Motor neuron (in vitro differentiated cells): ENCODE results near the gene EPHA4. TPM values are rescaled to one million over a fixed set of nuclear protein-coding genes. Genes with fewer than 3 reads are reported as not detected.

Experiments
- ATAC-seq, 8 experiments: fragments of 200-7000 bp; cut with Tn5 transposase; replicated peaks in 6 of 8; 2 replicates each; pipeline ENCODE4 v1.8.0; 2021; ENCODE audit warnings: mild to moderate bottlenecking in 8 of 8, moderate library complexity in 8 of 8
- H3K27ac ChIP-seq, 2 donors: fragments of 250-450 bp; sonication (Bioruptor Pico); 2 replicates each; pipeline ENCODE4 v1.9.0; 2021; ENCODE audit warnings: antibody characterized with exemption in 2 of 2, mild to moderate bottlenecking in 2 of 2, moderate library complexity in 1 of 2
- H3K4me1 ChIP-seq, 2 donors: fragments of 250-450 bp; sonication (Bioruptor Pico); replicated peaks in 1 of 2; 2 replicates each; pipeline ENCODE4 v1.6.1; 2021; ENCODE audit warnings: antibody characterized with exemption in 2 of 2, mild to moderate bottlenecking in 2 of 2, moderate library complexity in 1 of 2
- H3K4me3 ChIP-seq, 5 donors: fragments of 250-450 bp; sonication (Bioruptor Pico); 2 replicates each; pipeline ENCODE4 v1.9.0; 2021; ENCODE audit warnings: antibody characterized with exemption in 5 of 5, mild to moderate bottlenecking in 5 of 5, moderate library complexity in 4 of 5
- WGBS, 10 experiments: fragments of 450-650 bp; shearing (Covaris generic); methylation state at CpG; one replicate each; pipeline ENCODE4 v1.0.0; 2022; 5-methylcytosine and 5-hydroxymethylcytosine counted together
- in situ Hi-C, 9 experiments: fragments of 400-800 bp; cut with MboI; loops; one replicate each; pipeline ENCODE4 v1.15.0; 2021; ENCODE audit warnings: low sequenced_read_pairs in 9 of 9, low pct_unique_long_range_greater_than_20kb in 2 of 9; ENCODE audit not compliant: unreplicated experiment in 9 of 9
- total RNA-seq, 8 experiments: library from RNA; unstranded; fragments of 300-600 nt; gene quantifications; 2 replicates each; pipeline versions ENCODE4 v1.2.3 to v1.2.4, GENCODE V29; 2022

The EPHA4 gene
- total RNA-seq, 8 experiments from 2014 or later, result 14.0 to 39.8 (median 18.8) TPM

- in situ Hi-C loops, result no loop called here
- WGBS, 10 experiments, result 50 to 100% (median 79%) methylated on average over 1 to 4 of the region's 4 CpGs
- peaks cover 0 to 20% of the 10 kb centered on the region in 2 donors for H3K4me1 ChIP-seq
Observed at GRCh38 chr2:221492636-221493035, 79.5 kb downstream of the EPHA4 start.

GRCh38 chr2:221490506-221491060 lies 81.5 kb downstream of the EPHA4 start:
- ATAC-seq, result no peak
- H3K4me1 ChIP-seq, result peaks cover 0 to 21% of the 10 kb centered on the region in 2 donors
- 44 to 100% (median 80%) methylated on average over 1 to 3 of the region's 3 CpGs for WGBS, 10 experiments

More at GRCh38 chr2:221492636-221493035, 79.5 kb downstream of the EPHA4 start:
- Histone ChIP-seq H3K4me3 (no peak overlapping the region), H3K27ac (no peak overlapping the region)
- ATAC-seq, result no peak

DNA sequence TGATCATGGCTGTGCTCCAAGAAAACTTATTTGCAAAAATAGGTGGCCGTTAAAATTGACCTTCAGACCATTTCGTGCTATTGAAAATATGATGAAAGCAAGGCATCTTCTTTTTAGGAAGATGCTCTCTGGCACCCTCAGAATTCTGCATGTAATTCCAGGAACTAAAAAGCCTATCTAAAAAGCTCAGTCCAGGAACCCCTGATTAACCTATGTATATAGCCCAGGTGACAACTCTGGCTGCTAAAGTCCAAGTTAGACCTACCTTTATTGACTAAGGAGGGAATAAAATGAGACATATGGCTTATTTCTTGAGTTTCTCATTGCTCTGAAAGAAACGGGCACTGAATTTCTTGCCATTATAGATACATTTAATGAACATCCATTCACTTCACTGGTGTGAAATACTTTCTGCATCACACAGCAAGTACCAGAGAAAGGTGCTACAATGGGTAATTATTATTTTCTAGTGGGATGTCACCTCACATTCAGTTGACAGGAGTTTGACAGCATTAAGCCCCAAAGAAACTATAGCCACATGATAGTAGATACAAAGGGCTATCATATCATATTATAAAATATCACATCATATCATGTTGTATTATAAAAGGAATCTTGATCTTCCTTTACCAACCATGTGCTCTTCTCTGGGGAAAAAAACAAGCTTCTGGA lies 83.8 kb downstream of the EPHA4 start:
- Histone ChIP-seq H3K4me1 (peaks cover 0 to 25% of the 10 kb centered on the region in 2 donors), H3K4me3 (no peak overlapping the region), H3K27ac (no peak overlapping the region)
- in situ Hi-C loops, result no loop called here
- WGBS, 10 experiments, result 82 to 100% (median 95%) methylated on average over 2 to 3 of the region's 3 CpGs; no CpG with 5 or more reads in 1 of the 10 experiments
- ATAC-seq, result no peak

More at GRCh38 chr2:221490506-221491060, 81.5 kb downstream of the EPHA4 start:
- H3K4me3 ChIP-seq, result no peak overlapping the region
- H3K27ac ChIP-seq, result no peak overlapping the region
- in situ Hi-C loops, result no loop called here

DNA sequence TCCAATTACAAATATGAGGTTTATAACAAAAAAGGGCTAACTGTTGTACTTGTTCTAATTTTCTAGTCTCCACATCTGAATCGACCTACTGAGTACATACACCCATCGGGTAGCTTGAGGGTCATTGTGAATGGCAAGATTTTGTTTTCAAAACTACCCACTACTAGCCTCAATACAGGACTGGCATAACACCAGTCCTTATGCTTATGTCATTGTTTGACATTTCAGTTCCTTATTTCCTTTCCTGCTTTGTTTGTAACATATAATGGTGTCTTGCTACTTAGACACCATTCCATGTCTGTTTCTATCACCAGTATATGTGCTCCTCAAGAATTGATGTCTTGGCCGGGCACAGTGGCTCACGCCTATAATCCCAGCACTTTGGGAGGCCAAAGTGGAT lies 86.0 kb downstream of the EPHA4 start:
- Histone ChIP-seq H3K27ac (no peak overlapping the region), H3K4me1 (peaks cover 0 to 24% of the 10 kb centered on the region in 2 donors), H3K4me3 (no peak overlapping the region)
- WGBS, 10 experiments, result 59 to 100% (median 89%) methylated on average over 1 to 4 of the region's 4 CpGs; no CpG with 5 or more reads in 3 of the 10 experiments
- in situ Hi-C loops, result no loop called here
- no peak for ATAC-seq

- H3K4me1 ChIP-seq, result peaks cover 0 to 18% of the 10 kb centered on the region in 2 donors
- in situ Hi-C loops, result no loop called here
- H3K4me3 ChIP-seq, result no peak overlapping the region
- H3K27ac ChIP-seq, result no peak overlapping the region
- WGBS, 10 experiments, result 27 to 100% (median 80%) methylated on average over 1 to 5 of the region's 5 CpGs; no CpG with 5 or more reads in 2 of the 10 experiments
- no peak for ATAC-seq
Observed at GRCh38 chr2:221485503-221485870, 86.6 kb downstream of the EPHA4 start.

- H3K27ac ChIP-seq, result no peak overlapping the region
- no peak for ATAC-seq
- in situ Hi-C loops, result no loop called here
- H3K4me1 ChIP-seq, result peaks cover 0 to 15% of the 10 kb centered on the region in 2 donors
- no peak overlapping the region for H3K4me3 ChIP-seq
- WGBS, 10 experiments, result 31 to 100% (median 82%) methylated on average over 2 to 8 of the region's 8 CpGs; no CpG with 5 or more reads in 1 of the 10 experiments
Observed at GRCh38 chr2:221484761-221485502, 87.2 kb downstream of the EPHA4 start.

GRCh38 chr2:221482666-221483455 lies 89.2 kb downstream of the EPHA4 start:
- WGBS, 10 experiments, result 65 to 100% (median 85%) methylated on average over 3 to 10 of the region's 12 CpGs; no CpG with 5 or more reads in 1 of the 10 experiments
- peaks cover 0 to 12% of the 10 kb centered on the region in 2 donors for H3K4me1 ChIP-seq
- ATAC-seq, result no peak
- no peak overlapping the region for H3K27ac ChIP-seq
- in situ Hi-C loops, result no loop called here
- no peak overlapping the region for H3K4me3 ChIP-seq

GRCh38 chr2:221480821-221481220 lies 91.3 kb downstream of the EPHA4 start:
- H3K4me1 ChIP-seq, result peaks cover 0 to 6% of the 10 kb centered on the region in 2 donors
- no peak overlapping the region for H3K4me3 ChIP-seq
- in situ Hi-C loops, result no loop called here
- no peak overlapping the region for H3K27ac ChIP-seq
- ATAC-seq, result no peak
- WGBS, 10 experiments, result 57 to 100% (median 93%) methylated on average over 2 to 3 of the region's 3 CpGs; no CpG with 5 or more reads in 1 of the 10 experiments

DNA sequence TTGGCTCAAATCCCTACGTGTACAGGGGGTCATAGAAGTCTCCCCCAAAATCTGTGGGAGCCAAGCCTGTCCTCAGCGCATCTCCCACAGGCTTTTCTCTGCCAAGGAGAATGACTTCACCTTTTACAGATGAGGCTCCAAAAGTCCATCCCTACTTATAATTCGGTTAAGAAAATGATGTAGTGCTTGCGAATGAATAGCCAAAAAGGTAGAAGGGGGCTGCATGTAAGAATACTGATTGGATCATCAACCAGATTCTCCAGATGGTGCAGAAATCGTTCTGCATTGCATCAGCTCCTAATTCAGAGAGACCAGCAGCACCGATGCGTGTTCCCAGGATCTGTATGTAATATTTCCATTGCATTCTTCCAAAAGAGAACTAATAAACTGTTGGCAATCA lies 91.9 kb downstream of the EPHA4 start:
- WGBS, 10 experiments, result 16 to 100% (median 91%) methylated on average over 2 to 7 of the region's 7 CpGs
- no peak overlapping the region for H3K27ac ChIP-seq

DNA sequence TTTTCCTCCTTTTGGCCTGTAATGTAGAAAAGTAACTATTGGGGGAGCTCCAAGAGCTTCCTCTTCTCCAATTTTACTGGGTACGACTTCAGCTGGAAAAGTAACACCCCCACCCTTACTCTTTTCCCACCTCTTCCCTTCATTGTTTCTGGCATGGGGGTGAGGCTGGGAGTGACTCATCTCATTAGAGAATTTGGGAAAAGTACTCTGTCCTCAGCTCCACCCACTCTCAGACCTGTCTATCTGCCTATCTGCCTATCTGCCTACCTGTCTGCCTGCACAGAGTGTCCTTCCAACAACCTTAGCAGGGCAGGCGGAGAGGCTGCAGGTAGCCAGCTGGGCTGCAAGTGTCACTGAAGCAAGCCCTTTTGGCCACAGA lies 93.6 kb downstream of the EPHA4 start:
- peaks cover 2 to 6% of the 10 kb centered on the region in 2 donors for H3K4me1 ChIP-seq
- H3K4me3 ChIP-seq, result no peak overlapping the region
- peak in 1 of 8 experiments; percentile 17 for ATAC-seq
- no peak overlapping the region for H3K27ac ChIP-seq
- 11 to 100% (median 80%) methylated on average over 1 to 2 of the region's 2 CpGs; no CpG with 5 or more reads in 5 of the 10 experiments for WGBS, 10 experiments
- in situ Hi-C loops, result no loop called here

More for the DNA sequence above, 91.9 kb downstream of the EPHA4 start:
- peaks cover 0 to 4% of the 10 kb centered on the region in 2 donors for H3K4me1 ChIP-seq
- in situ Hi-C loops, result no loop called here
- ATAC-seq, result peak in 2 of 8 experiments; percentile 17 to 64
- H3K4me3 ChIP-seq, result no peak overlapping the region

- in situ Hi-C loops, result no loop called here
- Histone ChIP-seq H3K4me3 (no peak overlapping the region), H3K27ac (no peak overlapping the region), H3K4me1 (peaks cover 2 to 7% of the 10 kb centered on the region in 2 donors)
- 56 to 100% (median 88%) methylated on average over 2 to 8 of the region's 8 CpGs for WGBS, 10 experiments
- peak in 1 of 8 experiments; percentile 37 for ATAC-seq
Observed at GRCh38 chr2:221477714-221478484, 94.2 kb downstream of the EPHA4 start.

GRCh38 chr2:221476195-221476594 lies 95.9 kb downstream of the EPHA4 start:
- H3K4me3 ChIP-seq, result no peak overlapping the region
- ATAC-seq, result no peak
- peaks cover 2 to 7% of the 10 kb centered on the region in 2 donors for H3K4me1 ChIP-seq
- WGBS, 10 experiments, result 73 to 100% (median 100%) methylated on average over 1 of the region's 1 CpG; no CpG with 5 or more reads in 3 of the 10 experiments
- in situ Hi-C loops, result no loop called here
- H3K27ac ChIP-seq, result no peak overlapping the region
